H7 (cell line): ENCODE results near the gene MASTL. TPM values are rescaled to one million over a fixed set of nuclear protein-coding genes. Genes with fewer than 3 reads are reported as not detected.

ENCODE experiments used
- DNase-seq: peaks from one replicate; pipeline ENCODE4 v3.0.0; 2012
- H3K27me3 ChIP-seq: 2 replicates; pipeline ENCODE4 v1.6.0; 2011; ENCODE audit warnings: mild to moderate bottlenecking, low read length; ENCODE audit not compliant: control insufficient read depth, insufficient read depth
- H3K36me3 ChIP-seq: replicated peaks from 2 replicates; pipeline ENCODE4 v1.5.1; 2011; ENCODE audit warnings: low read length; ENCODE audit not compliant: control insufficient read depth, insufficient read depth
- H3K4me3 ChIP-seq: 2 replicates; pipeline ENCODE4 v1.5.1; 2011; ENCODE audit warnings: low read depth, mild to moderate bottlenecking, control low read depth, low read length, moderate library complexity; ENCODE audit not compliant: insufficient read depth
- total RNA-seq: library from RNA; depleted of rRNA; stranded (reverse); fragments of >200 nt; shearing (Covaris generic); gene quantifications from 2 replicates; pipeline ENCODE4 v1.2.3, GENCODE V29; 2014; rRNA removed

Gene MASTL
- total RNA-seq, 1 experiment from 2014 or later: 53.4 TPM

DNA sequence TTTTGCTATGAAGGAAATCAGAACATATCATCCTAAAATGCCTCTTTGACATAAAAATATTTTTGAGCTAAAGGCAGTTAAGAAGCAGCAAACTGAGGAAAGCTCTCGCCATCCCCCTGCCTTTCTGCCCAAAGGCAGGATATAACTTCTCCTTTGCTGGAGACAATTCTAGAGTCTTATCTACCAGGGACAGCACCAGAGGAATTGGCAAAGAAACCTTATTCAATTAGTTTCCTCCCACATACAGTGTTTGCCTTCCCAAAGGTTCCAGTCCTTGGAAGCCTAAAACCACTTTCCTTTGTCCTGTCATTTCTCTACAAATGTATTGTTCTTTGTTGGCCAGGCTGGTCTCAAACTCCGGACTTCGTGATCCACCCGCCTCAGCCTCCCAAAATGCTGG lies 33.7 kb downstream of the MASTL start:
- no peak for DNase-seq
- Histone ChIP-seq H3K4me3 (no peak overlapping the region), H3K36me3 (peaks cover 9% of the 10 kb centered on the region), H3K27me3 (no peaks in the 10 kb centered on the region)

DNA sequence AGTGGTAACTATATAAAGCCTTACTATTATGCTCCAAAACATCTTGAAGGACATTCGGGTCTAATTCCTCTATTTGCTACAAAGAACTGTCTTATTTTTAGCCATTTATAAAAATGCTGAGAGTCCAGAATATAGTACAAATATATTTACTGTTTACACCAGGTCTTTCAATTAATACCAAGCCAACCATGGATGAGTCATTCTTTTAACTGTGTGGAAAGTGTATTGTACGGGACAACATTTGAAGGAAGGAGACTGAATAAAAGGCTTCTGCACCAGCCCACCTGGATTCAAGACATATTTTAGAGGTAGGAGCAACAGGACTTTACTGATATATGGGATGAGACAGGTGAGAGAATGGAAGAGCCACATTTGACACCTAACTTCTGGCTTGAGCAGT lies 35.4 kb downstream of the MASTL start:
- H3K4me3 ChIP-seq: no peak overlapping the region
- no peak for DNase-seq
- H3K27me3 ChIP-seq: no peaks in the 10 kb centered on the region
- H3K36me3 ChIP-seq: peaks cover 2% of the 10 kb centered on the region

DNA sequence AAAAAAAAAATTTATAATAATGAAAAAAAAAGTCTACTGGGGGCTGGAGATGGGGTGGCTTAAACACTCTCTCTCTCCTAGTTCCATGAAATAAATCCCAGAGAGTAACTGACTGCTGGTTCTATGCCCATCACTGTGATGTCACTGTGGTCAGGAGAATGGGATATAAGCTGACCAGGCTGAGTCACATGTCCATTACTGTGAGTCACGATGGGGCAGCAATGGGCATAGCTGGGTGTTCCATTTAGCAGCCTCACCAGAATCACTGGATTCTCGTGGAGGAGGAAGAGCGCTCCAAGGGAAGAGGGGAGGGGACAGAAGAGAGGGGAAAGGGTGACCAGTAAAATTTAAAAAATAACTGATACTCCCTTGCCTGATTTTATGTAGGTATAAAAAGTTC lies 37.1 kb downstream of the MASTL start:
- no peaks in the 10 kb centered on the region for H3K27me3 ChIP-seq
- H3K4me3 ChIP-seq: no peak overlapping the region
- no peak for DNase-seq
- H3K36me3 ChIP-seq: no peaks in the 10 kb centered on the region

GRCh38 chr10:27197980-27198620 lies 42.9 kb downstream of the MASTL start:
- no peaks in the 10 kb centered on the region for H3K27me3 ChIP-seq
- H3K4me3 ChIP-seq: no peak overlapping the region
- no peaks in the 10 kb centered on the region; the same call in 1 of the 2 replicates for H3K36me3 ChIP-seq
- no peak for DNase-seq

DNA sequence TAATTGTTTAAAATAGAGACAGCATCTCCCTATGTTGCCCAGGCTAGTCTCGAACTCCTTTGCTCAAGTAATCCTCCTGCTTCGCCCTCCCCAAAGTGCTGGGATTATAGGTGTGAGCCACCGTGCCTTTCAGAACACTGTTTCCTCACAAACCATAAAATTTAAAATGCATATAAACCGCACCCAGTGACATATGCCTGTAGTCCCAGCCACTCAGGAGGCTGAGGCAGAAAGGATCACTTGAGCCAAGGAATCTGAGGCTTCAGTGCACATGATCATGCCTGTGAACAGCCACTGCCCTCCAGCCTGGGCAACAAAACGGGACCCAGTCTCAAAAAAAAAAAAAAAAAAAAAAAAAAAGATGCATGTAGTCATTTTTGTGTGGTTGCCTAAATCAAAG lies 48.7 kb downstream of the MASTL start:
- no peaks in the 10 kb centered on the region for H3K27me3 ChIP-seq
- H3K4me3 ChIP-seq: no peak overlapping the region
- no peak for DNase-seq
- peaks cover 1% of the 10 kb centered on the region for H3K36me3 ChIP-seq

DNA sequence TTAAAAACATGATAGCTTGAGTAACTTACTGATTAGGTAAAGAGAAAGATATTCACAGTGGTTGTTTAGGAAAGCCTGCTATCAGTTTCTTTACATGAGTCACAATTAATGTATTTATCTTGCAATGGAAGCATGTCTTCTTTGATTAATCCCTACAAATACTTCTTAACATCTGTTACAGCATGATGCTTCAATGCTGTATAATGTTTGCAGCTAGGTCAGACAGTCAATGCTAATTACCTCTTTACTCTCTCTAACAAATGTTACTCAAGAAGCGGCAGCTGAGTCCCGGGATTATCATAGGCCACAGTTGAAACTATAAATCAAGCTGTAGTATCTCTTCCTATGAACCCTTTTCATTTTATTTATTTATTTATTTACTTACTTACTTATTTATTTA lies 52.2 kb downstream of the MASTL start:
- H3K4me3 ChIP-seq: no peak overlapping the region
- H3K27me3 ChIP-seq: no peaks in the 10 kb centered on the region
- DNase-seq: no peak
- H3K36me3 ChIP-seq: peaks cover 1% of the 10 kb centered on the region

DNA sequence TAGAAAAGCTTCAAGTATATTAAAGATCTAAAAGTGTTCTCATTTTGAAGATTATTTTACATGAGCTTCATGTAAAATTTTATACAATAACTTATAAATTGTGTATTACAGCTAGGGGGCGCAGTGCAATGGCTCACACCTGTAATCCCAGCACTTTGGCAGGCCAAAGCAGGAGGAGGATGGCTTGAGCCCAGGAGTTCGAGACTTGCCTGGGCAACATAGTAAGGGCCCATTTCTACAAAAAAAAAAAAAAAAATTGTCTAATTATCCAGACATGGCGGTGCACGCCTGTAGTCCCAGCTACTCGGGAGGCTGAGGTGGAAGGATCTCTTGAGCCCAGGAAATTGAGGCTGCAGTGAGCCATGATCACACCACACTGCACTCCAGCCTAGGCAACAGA lies 68.8 kb downstream of the MASTL start:
- Histone ChIP-seq H3K27me3 (no peaks in the 10 kb centered on the region), H3K36me3 (peaks cover 4% of the 10 kb centered on the region), H3K4me3 (no peak overlapping the region)
- DNase-seq: no peak

DNA sequence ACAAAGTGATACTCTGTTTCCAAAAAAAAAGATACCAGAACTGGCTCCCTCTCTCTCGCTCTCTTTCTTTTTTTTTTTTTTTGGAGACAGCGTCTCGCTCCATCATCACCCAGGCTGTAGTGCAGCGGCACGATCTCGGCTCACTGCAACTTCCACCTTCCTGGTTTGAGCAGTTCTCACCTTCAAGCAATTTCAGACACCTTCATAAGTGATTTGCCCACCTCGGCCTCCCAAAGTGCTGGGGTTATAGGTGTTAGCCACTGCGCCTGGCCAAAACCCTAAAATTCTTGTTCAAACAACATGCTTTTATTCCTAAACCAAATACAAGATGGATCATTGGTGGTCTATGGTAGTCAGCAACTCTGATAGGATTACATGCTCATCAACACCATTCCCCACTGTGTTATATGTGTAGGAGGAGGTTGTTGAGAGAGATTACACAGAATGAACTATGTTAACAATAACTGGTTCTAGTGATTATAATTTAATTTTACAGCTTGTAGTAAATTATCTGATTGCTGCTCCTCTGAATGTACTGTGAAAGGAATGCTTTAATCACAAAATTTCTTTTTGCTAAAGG lies 69.9 kb downstream of the MASTL start:
- DNase-seq: no peak
- no peak overlapping the region for H3K4me3 ChIP-seq
- peaks cover 1% of the 10 kb centered on the region; the same call in 1 of the 2 replicates for H3K36me3 ChIP-seq
- no peaks in the 10 kb centered on the region for H3K27me3 ChIP-seq

GRCh38 chr10:27225642-27226257 lies 70.6 kb downstream of the MASTL start:
- peaks cover 1% of the 10 kb centered on the region; the same call in 1 of the 2 replicates for H3K36me3 ChIP-seq
- H3K27me3 ChIP-seq: no peaks in the 10 kb centered on the region
- no peak for DNase-seq
- H3K4me3 ChIP-seq: no peak overlapping the region

DNA sequence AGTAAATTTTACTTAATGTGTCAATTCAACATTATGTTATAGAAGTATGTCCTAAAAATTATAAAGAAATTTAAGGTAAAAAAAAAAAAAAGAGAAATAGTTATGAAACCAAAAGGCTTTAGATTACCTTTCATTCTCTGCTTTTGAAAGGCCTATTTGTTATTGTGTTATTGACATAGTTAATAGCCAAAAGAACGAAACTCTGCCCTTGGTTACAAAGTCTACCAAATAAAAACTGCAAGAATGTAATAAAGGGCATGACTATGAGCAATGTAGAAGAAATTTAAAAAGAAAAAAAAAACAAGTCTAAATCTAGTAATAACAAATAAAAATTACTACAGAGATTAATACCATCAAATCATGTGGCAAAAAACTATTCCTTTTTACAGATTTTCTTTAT lies 74.9 kb downstream of the MASTL start:
- H3K27me3 ChIP-seq: no peaks in the 10 kb centered on the region
- no peak overlapping the region for H3K4me3 ChIP-seq
- no peaks in the 10 kb centered on the region for H3K36me3 ChIP-seq
- no peak for DNase-seq

GRCh38 chr10:27235706-27236105 lies 80.6 kb downstream of the MASTL start:
- H3K4me3 ChIP-seq: no peak overlapping the region
- no peaks in the 10 kb centered on the region for H3K27me3 ChIP-seq
- no peaks in the 10 kb centered on the region for H3K36me3 ChIP-seq
- DNase-seq: no peak

Other genes with a start within 250 kb of the MASTL start
- 2.2 and 5.3 TPM in 2 replicates for gene ANKRD26, start 54.9 kb upstream of the MASTL start, total RNA-seq
- 125 and 126 TPM in 2 replicates for gene YME1L1, start 968 bp upstream of the MASTL start, total RNA-seq
- gene ACBD5, start 85.4 kb downstream of the MASTL start, total RNA-seq: 17.6 and 26.7 TPM in 2 replicates